Nucleus accumbens (tissue), 56 donors: ENCODE measurements around the gene ACTN2.

ENCODE experiments used
- DNase-seq, 56 donors: peaks; one replicate each; lab custom pipeline; 2025; lab: John Stamatoyannopoulos, UW

The ACTN2 gene

GRCh38 chr1:236734141-236734765 is 48.0 kb downstream of the ACTN2 start:
- DNase-seq, result no peak

- no peak for DNase-seq
Measured at GRCh38 chr1:236736761-236737160, 50.5 kb downstream of the ACTN2 start.

DNA sequence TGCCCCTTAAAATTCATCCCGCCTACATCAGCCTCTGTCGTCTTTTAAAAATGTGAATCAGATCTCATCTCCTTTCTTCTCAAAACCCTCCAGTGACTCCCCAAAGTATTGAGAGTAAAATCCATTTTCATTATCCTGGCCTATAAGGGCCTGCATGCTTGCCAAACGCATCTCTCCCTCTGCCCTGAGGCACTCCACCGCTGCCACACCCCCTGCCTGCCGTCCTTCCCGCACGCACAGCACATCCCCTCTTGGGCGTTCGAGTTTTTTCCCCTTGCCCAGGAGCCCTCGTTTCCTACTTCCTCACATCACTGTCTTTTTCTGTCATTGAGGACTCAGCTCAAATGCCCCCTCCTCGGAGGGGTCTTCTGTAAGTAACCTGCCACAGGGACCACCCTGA is 55.5 kb downstream of the ACTN2 start:
- no peak for DNase-seq

DNA sequence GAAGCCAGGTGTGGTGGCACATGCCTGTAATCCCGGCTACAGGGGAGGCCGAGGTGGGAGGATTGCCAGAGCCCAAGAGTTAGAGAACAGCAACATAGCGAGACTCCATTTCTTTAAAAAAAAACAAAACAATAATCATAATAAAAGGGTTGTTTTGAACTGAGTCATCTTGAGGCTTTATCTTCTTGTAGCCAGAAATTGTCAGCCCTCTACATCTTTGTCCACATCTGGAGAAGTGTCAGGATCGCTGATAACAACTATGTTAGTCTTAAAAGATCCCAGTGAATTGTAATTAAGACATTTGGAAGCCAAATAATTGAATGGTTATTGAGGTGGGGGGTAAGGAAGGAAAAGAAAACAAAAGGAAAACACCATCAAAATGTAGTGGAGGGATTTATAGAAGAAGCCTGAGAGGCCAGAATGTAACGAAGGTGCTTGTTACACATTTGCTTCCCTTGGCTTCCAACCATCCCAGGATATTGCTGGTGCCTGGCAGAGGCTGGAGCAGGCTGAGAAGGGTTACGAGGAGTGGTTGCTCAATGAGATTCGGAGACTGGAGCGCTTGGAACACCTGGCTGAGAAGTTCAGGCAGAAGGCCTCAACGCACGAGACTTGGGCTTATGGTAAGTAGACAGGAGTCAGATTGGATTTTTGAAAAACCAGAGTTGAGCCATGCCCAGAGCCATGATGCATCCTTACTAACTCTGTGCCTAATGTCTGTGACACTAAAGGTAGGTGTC is 56.3 kb downstream of the ACTN2 start:
- DNase-seq, result no peak

DNA sequence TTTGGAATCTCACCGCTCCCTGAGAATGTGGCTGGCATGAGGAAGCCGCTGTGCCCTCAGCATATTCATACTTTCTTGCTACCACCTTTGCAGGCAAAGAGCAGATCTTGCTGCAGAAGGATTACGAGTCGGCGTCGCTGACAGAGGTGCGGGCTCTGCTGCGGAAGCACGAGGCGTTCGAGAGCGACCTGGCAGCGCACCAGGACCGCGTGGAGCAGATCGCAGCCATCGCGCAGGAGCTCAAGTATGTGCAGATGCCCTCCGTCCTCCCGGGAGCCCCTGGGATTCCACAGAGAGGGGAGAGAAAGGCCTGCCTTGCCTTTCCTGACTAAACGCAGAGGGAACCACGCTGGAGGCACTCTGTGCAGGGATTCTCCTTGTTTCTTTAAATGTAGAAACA is 58.2 kb downstream of the ACTN2 start:
- DNase-seq, result no peak

- no peak for DNase-seq
Measured at GRCh38 chr1:236746785-236747184, 60.5 kb downstream of the ACTN2 start.

- no peak for DNase-seq
Measured at GRCh38 chr1:236747311-236747985, 61.1 kb downstream of the ACTN2 start.

- DNase-seq, result no peak
Measured at GRCh38 chr1:236748268-236748870, 62.1 kb downstream of the ACTN2 start.

GRCh38 chr1:236750928-236751327 is 64.6 kb downstream of the ACTN2 start:
- DNase-seq, result no peak

- no peak for DNase-seq
Measured at GRCh38 chr1:236751385-236751784, 65.1 kb downstream of the ACTN2 start.

DNA sequence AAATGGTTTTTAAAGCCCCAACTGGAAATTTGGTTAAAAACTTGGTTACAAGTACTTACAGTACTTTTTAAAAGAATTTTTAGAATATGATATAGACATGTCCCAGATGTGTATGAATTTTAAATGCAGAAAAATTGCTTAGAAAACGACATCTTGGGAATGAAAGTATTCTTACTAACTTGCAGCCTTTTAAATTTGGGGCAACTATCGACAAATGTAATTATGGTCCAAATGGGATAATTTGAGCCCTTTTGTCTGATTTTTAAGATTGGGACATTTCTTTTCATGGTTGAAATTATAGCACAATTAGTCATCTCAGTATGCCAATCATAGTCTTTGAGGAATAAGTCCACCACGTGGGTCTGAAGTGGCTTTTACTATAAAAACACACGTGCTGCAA is 65.6 kb downstream of the ACTN2 start:
- no peak for DNase-seq

- peak in 2 of 56 donors; percentile 7 to 8 for DNase-seq
Measured at GRCh38 chr1:236753516-236753915, 67.2 kb downstream of the ACTN2 start.

- no peak for DNase-seq
Measured at GRCh38 chr1:236753964-236754363, 67.7 kb downstream of the ACTN2 start.

- DNase-seq, result no peak
Measured at GRCh38 chr1:236754525-236755210, 68.4 kb downstream of the ACTN2 start.

GRCh38 chr1:236757640-236758039 is 71.3 kb downstream of the ACTN2 start:
- DNase-seq, result no peak

DNA sequence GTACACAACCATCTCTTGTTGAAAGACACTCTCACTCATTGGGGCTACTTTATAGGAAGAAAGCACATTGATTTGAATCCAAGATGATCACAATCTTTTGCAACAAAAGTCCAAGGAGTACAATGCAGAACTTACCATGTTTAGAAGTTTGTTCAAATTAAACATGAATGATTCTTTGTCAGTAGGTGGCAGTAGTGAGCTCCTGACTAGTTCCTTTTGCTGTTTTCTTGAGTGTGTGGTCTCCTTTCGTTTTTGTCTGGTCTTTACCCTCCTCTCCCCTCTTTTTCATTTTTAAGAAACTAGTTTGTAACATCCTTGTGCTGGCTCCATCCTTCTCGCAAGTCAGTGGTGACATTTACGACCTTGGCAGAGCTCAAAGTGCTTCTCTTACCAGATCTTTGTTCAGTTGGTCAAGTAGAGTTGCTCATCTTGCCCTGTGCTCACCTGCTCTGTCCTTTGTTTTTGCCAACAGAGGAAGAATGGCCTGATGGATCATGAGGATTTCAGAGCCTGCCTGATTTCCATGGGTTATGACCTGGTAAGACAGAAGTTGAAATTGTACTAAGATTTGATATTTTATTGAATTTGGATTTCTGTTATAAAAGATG is 73.1 kb downstream of the ACTN2 start:
- DNase-seq, result no peak

GRCh38 chr1:236760480-236760879 is 74.2 kb downstream of the ACTN2 start:
- no peak for DNase-seq

DNA sequence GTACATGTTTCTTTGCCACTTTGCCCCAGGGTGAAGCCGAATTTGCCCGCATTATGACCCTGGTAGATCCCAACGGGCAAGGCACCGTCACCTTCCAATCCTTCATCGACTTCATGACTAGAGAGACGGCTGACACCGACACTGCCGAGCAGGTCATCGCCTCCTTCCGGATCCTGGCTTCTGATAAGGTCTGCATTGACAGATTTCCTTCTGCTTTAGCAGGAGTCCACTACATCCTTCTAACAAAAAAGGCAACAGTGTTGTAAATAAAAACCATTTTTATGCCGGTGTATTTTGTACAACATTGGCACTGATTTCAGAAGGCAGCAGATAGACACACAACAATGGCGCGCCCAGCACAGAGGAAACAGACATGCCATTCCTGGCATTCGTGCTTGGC is 74.7 kb downstream of the ACTN2 start:
- no peak for DNase-seq

- no peak for DNase-seq
Measured at GRCh38 chr1:236761397-236762132, 75.3 kb downstream of the ACTN2 start.

- peak in 3 of 56 donors; percentile 8 to 14 (median 13) for DNase-seq
Measured at GRCh38 chr1:236762410-236762809, 76.1 kb downstream of the ACTN2 start.
